ENCODE results near the gene MFSD6L.

The MFSD6L gene, protein sequence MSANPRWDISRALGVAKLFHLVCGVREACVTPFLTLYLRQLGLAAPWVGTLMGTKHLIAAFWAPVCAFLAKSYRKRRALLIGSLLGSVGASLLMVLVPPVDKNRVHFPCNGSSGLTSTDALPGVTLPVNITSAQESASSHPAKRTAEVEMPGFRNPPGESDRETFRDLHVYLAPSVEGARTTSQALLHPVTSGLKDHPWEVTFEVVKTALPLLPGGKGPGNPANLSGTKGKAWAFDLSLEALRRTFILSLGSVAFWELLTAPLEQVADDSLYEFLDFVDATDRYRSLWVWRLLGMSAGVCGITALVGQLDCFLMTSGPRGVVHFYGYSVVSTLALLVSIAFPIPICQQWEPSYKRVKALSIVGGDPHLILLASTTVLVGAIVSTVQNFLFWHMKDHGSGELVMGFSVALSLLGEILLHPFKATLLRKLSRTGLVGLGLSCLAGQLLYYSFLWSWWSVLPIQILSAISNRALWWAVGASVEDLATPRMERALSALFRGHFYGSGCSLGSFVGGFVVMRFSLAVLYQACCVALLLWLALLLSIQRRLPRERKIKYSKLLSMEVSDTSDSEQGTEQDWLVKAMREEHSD

DNA sequence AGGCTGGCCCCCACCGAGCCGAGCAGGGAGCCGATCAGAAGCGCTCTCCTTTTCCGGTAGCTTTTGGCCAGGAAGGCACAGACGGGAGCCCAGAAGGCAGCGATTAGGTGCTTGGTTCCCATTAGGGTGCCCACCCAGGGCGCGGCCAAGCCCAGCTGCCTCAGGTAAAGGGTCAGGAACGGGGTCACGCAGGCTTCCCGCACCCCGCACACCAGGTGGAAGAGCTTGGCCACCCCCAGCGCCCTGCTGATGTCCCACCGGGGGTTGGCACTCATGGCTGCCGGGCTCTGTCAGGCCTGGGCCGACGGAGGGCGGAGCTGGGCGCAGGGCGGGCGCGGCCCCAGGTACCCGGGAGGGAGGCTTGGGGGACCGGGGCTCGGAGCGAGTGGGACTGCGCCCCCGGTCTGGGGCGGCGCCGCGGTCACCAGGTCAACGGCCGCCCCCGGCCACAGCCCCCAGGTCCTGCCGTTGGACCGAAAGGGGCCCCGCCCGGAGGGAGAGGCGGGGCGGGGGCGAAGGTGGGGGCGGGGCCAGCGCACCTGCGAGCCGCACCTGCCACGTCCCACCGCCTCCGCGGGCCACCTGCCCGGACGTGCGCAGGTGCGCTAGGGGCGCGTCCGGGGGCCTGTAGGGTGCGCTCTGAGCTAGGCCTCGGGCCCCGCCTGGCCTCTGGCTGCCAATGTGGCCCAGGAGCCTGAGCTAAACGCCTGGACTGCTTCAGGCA lies at the start of gene MFSD6L:
Gene MFSD6L, minus strand, starts transcription at position 520 of the 724 bp plus-strand sequence. Its CDS starts 245 bp downstream, at position 275.
- no peak for FAIRE-seq

DNA sequence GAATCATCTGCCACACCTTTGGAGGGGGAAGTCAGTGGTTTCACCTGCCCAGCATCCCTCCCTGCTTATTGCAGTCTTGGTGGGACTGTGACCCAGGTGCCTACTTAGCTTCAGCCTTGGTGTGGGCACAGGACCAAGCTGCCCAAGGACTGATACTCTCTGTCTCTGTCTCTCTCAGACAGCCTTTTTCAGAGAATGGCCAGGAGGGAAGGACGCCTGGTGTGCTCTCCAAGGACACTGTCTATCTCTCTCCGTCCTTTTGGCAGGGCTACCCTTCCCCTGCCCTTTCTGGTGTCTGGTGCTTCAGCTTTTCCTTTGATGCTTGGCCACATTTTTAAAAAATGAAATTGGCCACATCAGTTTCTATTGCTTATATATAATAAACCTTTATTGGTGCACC lies 48.7 kb upstream of the MFSD6L start:
- FAIRE-seq: no peak

DNA sequence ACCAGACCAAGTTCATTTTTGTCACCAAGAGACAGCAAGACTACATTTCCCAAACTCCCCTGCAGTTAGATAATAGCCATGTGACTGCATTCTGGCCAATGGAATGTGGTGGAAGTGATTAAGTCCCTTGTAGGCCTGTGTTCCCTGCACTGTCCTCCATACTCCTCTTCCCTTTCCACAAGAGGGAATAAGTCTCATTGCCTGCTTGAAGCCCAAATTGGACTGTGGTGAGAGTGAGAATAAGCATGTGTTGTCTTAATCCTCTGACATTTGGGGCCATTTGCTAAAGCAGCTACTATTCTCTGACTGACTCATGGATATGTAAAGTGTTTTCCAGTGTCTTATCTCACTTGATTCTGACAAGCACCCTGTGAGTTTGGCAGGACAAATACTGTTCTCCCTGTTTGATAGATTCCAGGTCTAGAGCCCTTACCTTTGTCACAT lies 47.6 kb upstream of the MFSD6L start:
- no peak for FAIRE-seq

DNA sequence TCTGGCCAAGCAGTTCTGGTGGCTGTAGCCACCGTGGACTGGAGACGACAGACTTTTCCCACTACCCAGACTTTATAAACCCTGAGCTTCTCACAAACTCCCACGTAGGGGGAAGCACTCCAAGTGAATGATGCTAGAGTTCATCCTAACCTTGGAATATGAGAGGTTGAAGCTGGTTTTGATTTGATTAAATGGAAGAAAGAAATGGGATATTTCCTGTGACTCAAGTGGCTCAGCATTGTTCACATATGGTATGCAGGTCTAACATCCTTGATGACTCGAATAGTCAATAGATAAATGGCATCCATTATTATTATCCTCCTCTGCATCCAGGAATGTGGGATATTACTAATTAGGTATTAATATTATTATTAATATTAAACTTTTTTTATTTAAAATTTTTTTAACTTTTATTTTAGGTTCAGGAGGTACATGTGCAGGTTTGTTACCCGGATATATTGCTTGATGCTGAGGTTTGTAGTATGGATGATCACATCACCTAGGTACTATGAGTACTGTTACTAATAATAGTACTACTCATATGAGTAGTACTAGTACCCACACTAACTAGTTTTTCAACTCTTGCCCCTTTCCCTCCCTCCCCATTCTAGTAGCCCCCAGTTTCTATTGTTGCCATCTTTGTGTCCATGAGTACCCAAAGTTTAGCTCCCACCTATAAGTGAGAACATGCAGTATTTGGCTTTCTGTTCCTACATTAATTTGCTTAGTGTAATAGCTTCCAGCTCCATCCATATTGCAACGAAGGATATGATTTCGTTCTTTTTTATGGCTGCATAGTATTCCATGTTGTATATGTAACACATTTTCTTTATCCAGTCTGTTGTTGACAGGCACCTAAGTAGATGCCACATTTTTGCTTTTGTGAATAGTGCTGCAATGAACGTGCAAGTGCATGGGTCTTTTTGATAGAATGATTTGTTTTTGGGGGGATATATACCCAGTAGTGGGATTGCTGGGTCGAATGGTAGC lies 45.4 kb upstream of the MFSD6L start:
- FAIRE-seq: no peak

DNA sequence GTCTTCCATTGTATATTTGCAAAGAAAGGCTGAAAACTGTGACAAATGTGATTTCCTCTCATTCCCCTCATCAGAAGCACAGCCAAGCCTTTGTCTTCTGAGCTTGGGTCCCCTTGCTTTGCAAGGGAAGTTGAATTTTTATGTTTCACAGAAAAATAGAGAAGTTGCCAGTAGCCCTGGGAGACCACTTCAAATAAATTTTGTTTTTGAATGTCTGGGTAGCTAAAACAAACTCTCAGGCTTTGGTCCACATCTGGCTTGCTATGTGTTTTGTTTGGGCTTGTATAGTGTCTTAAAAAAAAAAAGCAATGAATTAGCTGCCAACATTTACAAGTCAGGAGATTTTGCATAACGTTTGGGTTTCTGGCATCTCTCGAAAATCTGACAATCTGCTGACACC lies 44.2 kb upstream of the MFSD6L start:
- no peak for FAIRE-seq

DNA sequence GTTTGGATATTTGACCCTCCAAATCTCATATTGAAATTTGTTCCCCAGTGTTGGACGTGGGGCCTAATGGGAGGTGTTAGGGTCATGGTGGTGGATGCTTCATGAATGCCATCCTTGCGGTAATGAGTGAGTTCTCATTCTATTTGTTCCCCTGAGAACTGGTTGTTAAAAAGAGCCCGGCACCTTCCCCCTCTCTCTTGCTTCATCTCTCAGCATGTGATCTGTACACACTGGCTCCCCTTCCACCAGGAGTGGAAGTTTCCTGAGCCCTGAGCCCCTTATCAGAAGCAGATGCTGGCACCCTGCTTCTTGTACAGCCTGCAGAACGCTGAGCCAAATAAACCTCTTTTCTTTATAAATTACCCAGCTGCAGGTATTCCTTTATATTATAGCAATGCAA lies 42.7 kb upstream of the MFSD6L start:
- no peak for FAIRE-seq

DNA sequence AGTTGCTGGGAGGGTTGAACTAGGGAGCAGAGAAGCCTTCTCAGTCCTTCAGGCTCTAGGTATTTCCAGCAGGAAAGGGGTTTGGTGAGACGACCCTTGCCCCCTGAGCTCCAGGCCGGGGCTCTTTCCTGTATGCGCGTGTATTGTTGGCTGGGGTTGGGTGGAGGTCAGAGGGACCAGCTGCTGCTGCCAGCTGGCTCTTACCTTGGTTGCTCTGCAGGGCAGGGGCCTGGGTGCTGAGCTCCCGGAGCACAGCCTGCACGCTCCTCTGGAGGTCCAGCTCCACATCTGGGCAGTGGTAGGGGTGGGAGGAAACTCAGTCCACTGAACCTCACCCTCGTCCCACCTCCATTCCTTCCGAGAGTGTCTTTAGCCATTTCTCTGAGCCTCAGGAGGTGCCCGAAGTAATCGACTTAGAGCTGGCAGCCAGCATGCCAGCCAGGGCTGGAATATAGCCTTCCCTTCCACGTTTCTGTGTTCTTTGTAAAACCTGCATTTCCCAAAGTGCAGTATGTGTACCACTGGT lies 40.3 kb upstream of the MFSD6L start:
- FAIRE-seq: no peak

DNA sequence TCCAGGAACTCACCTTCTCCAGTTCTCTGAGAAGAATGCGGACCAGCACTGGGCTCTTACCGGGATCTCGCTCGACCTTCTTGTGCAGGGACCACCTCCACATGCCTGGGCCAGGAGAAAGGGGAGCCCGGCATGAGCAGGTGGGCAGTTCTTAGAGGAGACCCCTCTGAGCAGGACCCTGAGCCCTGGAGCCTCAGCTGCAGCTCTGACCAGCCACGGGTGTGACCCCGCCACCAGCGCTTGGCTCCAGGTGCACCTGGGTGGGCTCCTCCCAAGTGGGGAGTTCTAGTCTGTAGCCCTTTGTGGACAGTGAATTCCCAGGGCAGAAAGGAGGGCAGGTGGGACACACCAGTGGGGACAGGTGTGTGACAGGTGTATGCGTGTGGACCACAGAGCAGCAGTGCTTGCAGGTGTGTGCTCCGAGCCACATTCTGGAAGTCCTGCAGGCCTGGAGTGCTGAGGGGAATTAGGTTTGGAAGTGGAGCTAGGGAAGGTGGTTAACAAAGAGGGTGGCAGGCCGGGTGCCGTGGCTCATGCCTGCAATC lies 39.5 kb upstream of the MFSD6L start:
- FAIRE-seq: no peak

DNA sequence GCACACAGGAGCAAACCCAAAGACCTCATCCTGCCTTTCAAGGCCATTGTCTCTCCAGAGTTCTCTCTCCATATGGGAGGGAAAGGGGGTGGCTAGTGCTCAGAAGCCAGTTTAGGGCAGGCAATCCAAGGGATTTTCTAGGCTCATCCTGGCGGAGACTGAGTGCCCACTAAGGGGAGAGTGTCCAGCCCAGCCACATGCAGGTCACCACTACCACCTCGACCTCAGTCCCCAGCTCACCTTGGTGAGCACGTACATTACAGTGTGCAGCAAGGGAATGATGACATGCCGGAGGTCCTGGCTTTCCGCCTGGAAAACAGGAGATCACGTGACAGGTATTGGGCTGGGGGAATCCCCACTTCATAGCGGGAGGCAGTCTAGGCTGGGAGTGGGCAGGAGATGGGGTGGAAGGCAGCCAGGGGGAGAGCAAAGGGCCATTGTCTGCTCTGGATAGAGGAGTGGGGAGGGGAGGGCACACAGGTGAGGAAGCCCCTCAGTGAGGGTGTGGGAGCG lies 38.5 kb upstream of the MFSD6L start:
- no peak for FAIRE-seq

DNA sequence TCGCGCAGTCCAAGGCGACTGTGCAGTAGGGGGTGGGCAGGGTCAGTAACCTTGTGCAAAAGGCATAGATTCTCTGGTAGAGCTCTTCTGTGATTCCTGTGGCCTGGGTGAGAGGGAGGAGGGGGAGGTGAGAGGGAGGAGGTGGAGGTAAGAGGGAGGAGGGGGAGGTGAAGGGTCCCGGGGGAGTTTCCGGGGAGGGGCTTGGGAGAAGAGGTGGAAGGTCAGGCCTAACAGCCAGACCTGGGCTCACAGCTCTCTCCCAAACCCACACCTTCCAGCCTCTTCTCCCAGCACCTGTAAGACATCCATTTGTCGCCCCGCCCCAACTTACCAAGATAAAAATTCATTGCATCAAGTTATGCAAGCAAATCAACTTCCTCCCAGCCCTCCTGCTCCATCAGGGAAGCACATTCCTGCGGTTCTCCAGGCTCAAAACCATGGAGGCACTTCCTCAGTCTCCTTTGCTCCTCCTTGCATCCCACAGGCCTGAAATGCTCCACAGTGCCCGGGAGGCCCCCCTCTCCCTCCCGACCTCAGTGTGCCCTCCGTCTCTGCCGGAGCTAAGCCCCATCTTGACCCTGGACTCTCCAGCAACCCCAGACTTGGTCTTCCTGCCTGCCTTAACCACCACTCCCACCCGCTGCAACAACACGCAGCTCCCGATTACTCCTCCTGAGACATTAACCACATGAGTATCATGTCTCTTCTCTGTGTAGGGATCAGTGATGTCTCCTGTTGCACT lies 37.8 kb upstream of the MFSD6L start:
- no peak for FAIRE-seq

DNA sequence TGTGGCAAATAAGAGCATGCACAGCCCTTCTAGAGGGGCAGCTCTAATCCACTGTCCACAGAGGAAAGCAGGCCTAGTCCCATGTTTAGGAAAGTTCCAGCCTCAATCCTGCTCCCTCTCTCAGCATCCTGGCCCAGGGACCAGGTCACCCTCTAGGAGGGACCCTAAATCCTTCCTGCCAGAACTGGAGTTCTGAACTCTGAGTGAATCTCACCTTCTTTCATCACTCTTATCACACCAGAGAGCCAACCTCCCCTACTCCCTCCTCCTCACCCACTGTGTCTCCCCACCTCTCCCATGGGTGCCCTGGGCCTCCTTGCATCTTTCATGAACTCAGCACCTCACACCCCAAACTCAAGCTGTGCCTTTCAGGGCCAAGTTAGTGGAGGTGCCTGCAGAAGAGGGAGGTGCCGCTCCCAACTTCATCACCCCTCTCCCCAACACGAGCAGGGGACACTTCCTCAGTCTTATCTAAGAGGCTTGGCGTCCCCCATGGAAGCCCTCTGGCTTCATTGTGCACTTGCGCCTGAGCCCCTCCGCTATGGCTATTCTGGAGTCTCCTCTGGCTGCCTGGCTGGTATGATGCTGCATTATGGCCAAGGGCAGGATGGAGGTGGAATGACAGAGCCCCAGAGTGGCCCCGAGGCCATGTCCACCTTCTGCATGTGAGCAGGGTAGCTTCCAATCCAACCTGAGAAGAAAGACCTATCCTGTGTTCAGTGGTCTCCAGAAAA lies 36.6 kb upstream of the MFSD6L start:
- FAIRE-seq: no peak

DNA sequence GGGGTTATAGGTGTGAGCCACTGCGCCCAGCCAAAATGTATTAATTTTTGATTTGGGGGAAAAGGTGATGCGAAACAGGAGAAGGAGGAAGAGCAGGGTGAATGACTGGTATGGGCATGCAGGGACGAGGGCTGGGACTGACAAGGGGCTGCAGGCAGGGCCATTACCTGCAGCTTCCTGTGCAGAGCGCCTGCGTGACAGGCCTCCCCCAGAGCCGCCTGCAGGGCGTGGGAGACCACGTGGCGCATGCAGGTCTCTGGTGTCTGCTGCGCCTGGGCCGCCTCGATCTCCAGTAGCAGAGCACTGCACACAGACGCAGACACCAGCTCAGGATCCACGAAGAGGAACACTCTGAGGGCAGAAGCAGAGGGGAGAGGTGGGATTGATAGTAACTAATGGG lies 35.9 kb upstream of the MFSD6L start:
- no peak for FAIRE-seq

DNA sequence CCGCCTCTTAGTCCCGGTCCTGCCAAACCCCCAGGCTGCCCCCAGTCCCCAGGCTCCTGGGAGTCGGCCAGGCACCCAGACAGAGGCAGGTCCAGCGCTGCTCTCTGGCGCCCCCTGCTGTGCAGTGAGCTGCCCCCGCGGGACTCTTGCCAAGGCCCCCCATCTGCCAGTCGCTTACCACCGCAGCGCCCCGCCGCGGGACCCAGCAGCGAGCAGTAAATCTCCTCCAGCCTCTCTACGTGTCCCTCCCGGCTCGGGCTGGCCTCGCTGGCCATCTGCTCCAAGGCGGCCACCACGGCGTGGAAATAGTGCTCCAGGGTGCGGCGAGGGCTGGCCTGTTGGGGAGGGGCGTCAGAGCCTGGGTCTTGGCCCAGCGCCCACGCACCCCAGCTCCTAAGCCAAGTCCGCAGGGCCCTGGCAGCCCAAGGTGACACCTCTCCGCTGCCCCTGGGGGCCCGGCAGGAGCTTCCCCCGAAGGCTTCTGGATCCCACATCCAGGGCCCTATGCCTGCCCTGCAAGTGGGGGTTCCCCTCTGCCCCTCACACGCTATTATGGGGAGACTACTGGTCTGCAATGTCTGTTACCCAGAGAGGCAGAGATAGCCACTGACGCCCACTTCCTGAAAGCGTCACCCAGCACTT lies 33.7 kb upstream of the MFSD6L start:
- no peak for FAIRE-seq

DNA sequence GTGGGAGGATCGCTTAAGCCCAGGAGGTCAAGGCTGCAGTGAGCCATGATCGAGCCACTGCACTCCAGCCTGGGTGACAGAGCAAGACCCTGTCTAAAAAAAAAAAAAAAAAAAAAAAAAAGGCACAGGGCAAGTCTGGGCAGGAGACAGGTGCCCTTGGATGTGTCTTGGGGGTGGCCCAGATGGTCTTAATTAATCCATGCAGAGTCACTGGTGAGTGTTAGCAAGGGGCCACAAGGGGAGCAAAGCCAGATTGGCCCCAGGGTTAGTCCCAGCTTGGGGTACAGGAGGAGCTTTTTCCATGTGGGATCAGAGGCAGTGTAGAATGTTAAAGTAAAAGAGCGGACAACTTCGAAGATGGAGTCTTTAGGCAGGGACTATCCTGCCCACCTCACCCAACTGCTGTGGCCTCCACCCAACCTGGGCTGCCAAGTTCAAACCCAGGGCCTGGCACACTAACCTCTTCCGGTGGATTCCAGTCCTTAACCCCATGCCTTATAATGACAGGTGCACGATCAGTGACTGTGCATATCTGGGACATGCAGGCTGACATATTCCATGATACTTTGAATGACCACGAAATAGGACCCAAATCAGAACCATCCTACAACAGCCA lies 32.2 kb upstream of the MFSD6L start:
- FAIRE-seq: no peak

DNA sequence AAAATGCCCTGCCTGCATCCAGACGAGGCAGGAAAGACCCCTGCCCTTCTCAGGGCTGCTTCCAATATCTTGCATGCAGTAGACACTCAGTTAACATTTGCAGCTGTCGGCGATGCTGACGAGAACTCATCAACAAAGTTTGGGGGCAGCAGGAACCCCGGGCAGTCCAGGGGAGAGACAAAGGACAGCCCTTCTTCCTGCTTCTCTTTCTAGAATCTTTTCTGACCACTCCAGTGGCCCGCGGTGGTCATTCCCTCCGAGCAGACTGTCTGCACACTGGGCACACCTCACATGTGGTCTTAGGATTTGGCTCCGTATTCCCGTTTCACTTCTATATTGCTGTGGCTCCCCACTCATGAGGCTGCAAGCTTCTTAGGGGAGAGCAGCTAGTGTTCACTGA lies 31.0 kb upstream of the MFSD6L start:
- FAIRE-seq: no peak

DNA sequence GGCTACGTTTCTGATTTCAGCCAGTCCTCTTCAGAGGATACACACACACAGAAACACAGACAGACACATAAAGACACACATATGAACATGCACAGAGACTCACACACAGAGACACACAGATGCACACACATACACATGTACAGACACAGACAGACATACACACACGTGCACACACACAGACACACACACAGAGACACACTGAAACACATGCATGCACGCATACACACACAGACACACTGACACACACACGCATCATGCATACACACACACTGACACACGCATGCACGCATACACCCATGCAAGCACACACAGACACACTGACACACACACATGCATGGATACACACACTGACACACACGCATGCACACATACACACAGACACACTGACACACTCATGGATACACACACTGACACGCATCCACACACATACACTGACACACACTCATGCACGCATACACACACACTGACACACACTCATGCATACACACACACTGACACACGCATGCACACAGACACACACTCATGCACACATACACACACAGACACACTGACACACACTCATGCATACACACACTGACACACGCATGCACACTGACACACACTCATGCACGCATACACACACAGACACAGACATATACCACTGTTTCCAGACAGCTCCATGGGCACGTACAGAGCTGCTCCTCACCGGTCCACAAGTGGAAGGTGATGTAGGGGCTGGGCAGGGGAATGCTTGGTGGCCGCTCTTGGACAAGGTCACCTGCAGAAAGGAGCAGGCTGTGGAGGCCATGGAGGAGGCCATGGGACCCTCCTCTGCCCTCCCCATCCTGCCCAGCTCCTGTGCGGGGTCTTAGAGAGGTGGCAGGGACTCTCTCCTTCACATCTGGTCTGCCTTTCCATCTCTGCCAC lies 30.1 kb upstream of the MFSD6L start:
- no peak for FAIRE-seq

DNA sequence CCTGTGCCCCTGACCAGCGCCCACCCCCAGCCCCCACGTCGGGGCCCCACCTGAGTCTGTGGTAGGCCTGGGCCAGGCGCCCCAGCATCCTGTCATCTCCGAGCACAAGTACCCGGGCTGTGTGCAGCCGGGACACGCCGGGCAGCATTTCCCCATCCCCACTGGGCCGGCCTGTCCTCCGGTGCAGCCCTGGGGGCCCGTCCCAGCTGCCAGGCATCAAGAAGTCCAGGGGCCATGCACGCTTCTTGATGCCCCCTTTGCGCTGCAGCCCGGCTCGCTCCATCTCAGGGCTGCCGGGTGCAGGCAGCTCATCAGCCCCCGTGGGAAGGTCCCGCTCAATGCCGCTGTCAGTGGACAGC lies 29.3 kb upstream of the MFSD6L start:
- no peak for FAIRE-seq

DNA sequence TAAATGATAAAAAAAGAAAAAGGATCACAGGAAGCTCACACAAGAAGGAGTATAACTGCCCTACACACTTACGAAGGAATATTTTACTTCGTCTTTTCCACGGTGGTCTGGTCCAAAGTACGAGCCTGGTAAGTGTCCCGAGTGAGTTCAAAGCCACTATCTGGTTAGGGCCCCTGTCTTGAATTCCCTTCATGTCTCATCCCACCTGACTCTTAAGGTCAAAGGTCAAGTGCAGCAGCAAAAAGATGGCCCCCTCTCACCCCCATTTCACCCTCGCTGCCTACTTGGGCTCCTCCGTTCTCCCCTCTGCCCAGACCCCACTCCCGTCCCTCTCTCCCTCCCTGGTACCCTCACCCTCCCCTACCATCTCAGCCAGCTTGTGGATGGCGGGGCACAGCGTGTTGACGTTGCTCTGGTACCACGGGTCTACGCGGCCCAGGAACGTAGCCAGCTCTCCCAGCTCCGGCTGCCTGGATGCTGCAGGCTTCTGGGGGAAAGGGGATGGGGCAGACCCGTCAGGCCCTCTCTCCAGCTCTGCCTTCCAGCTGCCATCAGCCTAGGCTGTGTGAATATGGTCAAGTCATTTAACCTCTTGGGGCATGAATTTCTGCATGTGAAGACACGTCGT lies 27.8 kb upstream of the MFSD6L start:
- no peak for FAIRE-seq
